Gastrocnemius medialis (tissue), 4 donors: ENCODE data around the gene RPEL1. TPM values are rescaled to one million over a fixed set of nuclear protein-coding genes. Genes with fewer than 3 reads are reported as not detected.
"Not testable (repeated sequence)": the region's sequence is repeated elsewhere in the genome, so short reads cannot be mapped to it uniquely, and the experiment has no call there.

Experiments
- ATAC-seq, 2 donors: fragments of 150-250 bp; one replicate each; pipeline ENCODE4 v1.9.1; 2016
- DNase-seq, 2 donors: peaks; one replicate each; pipeline ENCODE4 v3.0.0-alpha.2; 2019
- H3K27ac ChIP-seq, 4 donors: fragments of 200-600 bp; sonication (generic); 1 replicate in 1 of 4; 2 replicates in 3 of 4; pipeline ENCODE4 v1.5.1; 2016 to 2018; ENCODE audit warnings: mild to moderate bottlenecking in 2 of 4, moderate library complexity in 1 of 4
- H3K27me3 ChIP-seq, 3 donors: fragments of 200-600 bp; sonication (generic) in 2 of 3; 1 replicate in 1 of 3; 2 replicates in 2 of 3; pipeline versions ENCODE4 v1.5.1 to v1.6.0; 2016 to 2019; ENCODE audit warnings: mild to moderate bottlenecking in 1 of 3, moderate library complexity in 1 of 3
- H3K36me3 ChIP-seq, 2 donors: fragments of 200-600 bp; sonication (generic) in 1 of 2; one replicate each; pipeline ENCODE4 v1.5.1; 2017 to 2018
- H3K4me1 ChIP-seq, 2 donors: fragments of 200-600 bp; sonication (generic) in 1 of 2; one replicate each; pipeline ENCODE4 v1.5.1; 2016 to 2017; ENCODE audit warnings: mild to moderate bottlenecking in 2 of 2
- H3K4me3 ChIP-seq, 4 donors: fragments of 200-600 bp; sonication (generic) in 3 of 4; 1 replicate in 1 of 4; 2 replicates in 3 of 4; pipeline ENCODE4 v1.5.1; 2016 to 2019; ENCODE audit warnings: mild to moderate bottlenecking in 2 of 4
- H3K9me3 ChIP-seq, 3 donors: fragments of 200-600 bp; sonication (generic) in 2 of 3; 1 replicate in 1 of 3; 2 replicates in 2 of 3; pipeline ENCODE4 v1.5.1; 2016 to 2019
- POLR2A ChIP-seq, 2 donors: fragments of 450-650 bp; IDR thresholded peaks; one replicate each; pipeline ENCODE4 v1.6.1; 2017; ENCODE audit warnings: antibody characterized with exemption in 2 of 2, mild to moderate bottlenecking in 2 of 2, moderate library complexity in 2 of 2
- in situ Hi-C, 4 donors: fragments of 200-750 bp; cut with MboI; loops; one replicate each; pipeline versions ENCODE4 v1.15.0 to v1.8.0; 2017; ENCODE audit warnings: low sequenced_read_pairs in 4 of 4
- intact Hi-C: fragments of 100-400 bp; cut with DNase I; formaldehyde crosslinking; loops from one replicate; pipeline ENCODE4 v1.15.1; 2023; ENCODE audit warnings: low total_unique reads
- total RNA-seq, 4 donors: library from RNA; depleted of rRNA; stranded (reverse); fragments of >200 nt; gene quantifications; one replicate each; pipeline versions ENCODE4 v1.1.0 to v1.2.3, GENCODE V29; 2016
- TF ChIP-seq, protein P1 (sequence below), 5 experiments: fragments of 450-650 bp in 3 of 5; fragments of 200-600 bp in 2 of 5; sonication (generic) in 2 of 5; IDR thresholded peaks in 4 of 5; conservative IDR thresholded peaks in 1 of 5; 1 replicate in 4 of 5; 2 replicates in 1 of 5; pipeline ENCODE4 v1.5.1; 2016 to 2019; ENCODE audit warnings: antibody characterized with exemption in 5 of 5, mild to moderate bottlenecking in 3 of 5, moderate library complexity in 3 of 5

Gene RPEL1
- total RNA-seq, 4 donors from 2014 or later, result not detected

GRCh38 chr10:103207141-103207540 is 38.5 kb upstream of the RPEL1 start:
- H3K27me3 ChIP-seq, result no peaks in the 10 kb centered on the region
- no peak for ATAC-seq
- in situ Hi-C loops, result no loop called here

GRCh38 chr10:103207643-103208042 is 38.0 kb upstream of the RPEL1 start:
- H3K4me1 ChIP-seq, H3K27me3 ChIP-seq, ATAC-seq, H3K27ac ChIP-seq, H3K4me3 ChIP-seq, H3K9me3 ChIP-seq, in situ Hi-C loops, DNase-seq, H3K36me3 ChIP-seq, intact Hi-C loops: not testable (repeated sequence)

More at GRCh38 chr10:103207141-103207540, 38.5 kb upstream of the RPEL1 start:
- Histone ChIP-seq H3K36me3 (no peaks in the 10 kb centered on the region), H3K4me3 (no peak overlapping the region), H3K4me1 (peaks cover 0 to 5% of the 10 kb centered on the region in 2 donors), H3K27ac (no peak overlapping the region), H3K9me3 (no peaks in the 10 kb centered on the region)
- intact Hi-C loops, result no loop called here
- DNase-seq, result no peak
- TF ChIP-seq, protein P1, sequence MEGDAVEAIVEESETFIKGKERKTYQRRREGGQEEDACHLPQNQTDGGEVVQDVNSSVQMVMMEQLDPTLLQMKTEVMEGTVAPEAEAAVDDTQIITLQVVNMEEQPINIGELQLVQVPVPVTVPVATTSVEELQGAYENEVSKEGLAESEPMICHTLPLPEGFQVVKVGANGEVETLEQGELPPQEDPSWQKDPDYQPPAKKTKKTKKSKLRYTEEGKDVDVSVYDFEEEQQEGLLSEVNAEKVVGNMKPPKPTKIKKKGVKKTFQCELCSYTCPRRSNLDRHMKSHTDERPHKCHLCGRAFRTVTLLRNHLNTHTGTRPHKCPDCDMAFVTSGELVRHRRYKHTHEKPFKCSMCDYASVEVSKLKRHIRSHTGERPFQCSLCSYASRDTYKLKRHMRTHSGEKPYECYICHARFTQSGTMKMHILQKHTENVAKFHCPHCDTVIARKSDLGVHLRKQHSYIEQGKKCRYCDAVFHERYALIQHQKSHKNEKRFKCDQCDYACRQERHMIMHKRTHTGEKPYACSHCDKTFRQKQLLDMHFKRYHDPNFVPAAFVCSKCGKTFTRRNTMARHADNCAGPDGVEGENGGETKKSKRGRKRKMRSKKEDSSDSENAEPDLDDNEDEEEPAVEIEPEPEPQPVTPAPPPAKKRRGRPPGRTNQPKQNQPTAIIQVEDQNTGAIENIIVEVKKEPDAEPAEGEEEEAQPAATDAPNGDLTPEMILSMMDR (IDR thresholded peaks at IDR 0.05 in 4 of 5, conservative IDR thresholded peaks at IDR 0.05 in 1 of 5), result no peak
- no peak for TF ChIP-seq POLR2A (IDR thresholded peaks at IDR 0.05)

GRCh38 chr10:103210262-103210661 is 35.4 kb upstream of the RPEL1 start:
- in situ Hi-C loops, result not testable (repeated sequence)

DNA sequence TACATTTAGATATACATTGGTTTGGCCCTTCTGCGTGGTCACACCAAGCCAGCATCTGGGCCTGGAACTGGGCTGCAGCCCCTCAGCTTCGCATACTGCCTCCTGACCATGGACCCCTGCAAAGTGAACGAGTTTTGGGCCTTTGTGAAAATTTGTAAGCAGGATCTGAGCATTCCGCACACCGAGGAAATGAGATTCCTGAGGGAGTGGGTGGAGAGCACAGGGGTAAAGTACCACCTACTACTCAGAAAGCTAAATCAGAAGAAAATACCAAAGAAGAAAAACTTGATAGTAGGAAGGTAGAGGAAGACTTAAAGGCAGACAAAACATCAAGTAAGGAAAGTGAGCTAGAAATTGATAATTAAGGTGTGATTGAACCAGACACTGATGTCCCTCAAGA is 30.1 kb upstream of the RPEL1 start:
- DNase-seq (no peak), ATAC-seq (no peak)
- no peaks in the 10 kb centered on the region for H3K36me3 ChIP-seq
- H3K27me3 ChIP-seq, result no peaks in the 10 kb centered on the region
- TF ChIP-seq, protein P1 (IDR thresholded peaks at IDR 0.05 in 4 of 5, conservative IDR thresholded peaks at IDR 0.05 in 1 of 5), result no peak
- TF ChIP-seq POLR2A (IDR thresholded peaks at IDR 0.05), result no peak
- no peaks in the 10 kb centered on the region for H3K9me3 ChIP-seq
- H3K4me3 ChIP-seq, result no peak overlapping the region
- peaks cover 0 to 6% of the 10 kb centered on the region in 2 donors for H3K4me1 ChIP-seq
- H3K27ac ChIP-seq, result no peak overlapping the region
- intact Hi-C loops (no loop called here), in situ Hi-C loops (no loop called here)

More at GRCh38 chr10:103210262-103210661, 35.4 kb upstream of the RPEL1 start:
- ATAC-seq, H3K36me3 ChIP-seq, intact Hi-C loops, H3K4me1 ChIP-seq, H3K4me3 ChIP-seq, H3K9me3 ChIP-seq, H3K27ac ChIP-seq, H3K27me3 ChIP-seq, DNase-seq: not testable (repeated sequence)

DNA sequence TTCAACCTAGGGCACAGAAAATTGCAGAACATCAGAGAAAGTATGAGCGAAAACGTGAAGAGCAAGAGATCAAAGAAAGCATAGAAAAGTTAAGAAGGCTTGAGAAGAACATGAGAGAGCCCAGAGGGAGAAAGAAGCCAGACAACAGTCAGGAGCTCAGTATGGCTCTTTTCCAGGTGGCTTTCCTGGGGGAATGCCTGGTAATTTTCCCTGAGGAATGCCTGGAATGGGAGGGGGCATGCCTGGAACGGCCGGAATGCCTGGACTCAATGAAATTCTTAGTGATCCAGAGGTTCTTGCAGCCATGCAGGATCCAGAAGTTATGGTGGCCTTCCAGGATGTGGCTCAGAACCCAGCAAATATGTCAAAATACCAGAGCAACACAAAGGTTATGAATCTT is 29.3 kb upstream of the RPEL1 start:
- H3K4me3 ChIP-seq, H3K27ac ChIP-seq, H3K9me3 ChIP-seq, H3K27me3 ChIP-seq, H3K36me3 ChIP-seq, DNase-seq, ATAC-seq, intact Hi-C loops, H3K4me1 ChIP-seq, in situ Hi-C loops: not testable (repeated sequence)

GRCh38 chr10:103224133-103224532 is 21.6 kb upstream of the RPEL1 start:
- no peak for DNase-seq
- H3K27me3 ChIP-seq, result no peaks in the 10 kb centered on the region
- peaks cover 6 to 13% of the 10 kb centered on the region in 2 donors for H3K4me1 ChIP-seq
- ATAC-seq, result no peak
- H3K27ac ChIP-seq, result no peak overlapping the region
- in situ Hi-C loops (no loop called here), intact Hi-C loops (no loop called here)
- TF ChIP-seq, protein P1 (IDR thresholded peaks at IDR 0.05 in 4 of 5, conservative IDR thresholded peaks at IDR 0.05 in 1 of 5), result no peak
- peaks cover 0 to 7% (median 0%) of the 10 kb centered on the region in 3 donors for H3K9me3 ChIP-seq
- no peaks in the 10 kb centered on the region for H3K36me3 ChIP-seq
- no peak overlapping the region for H3K4me3 ChIP-seq

- intact Hi-C loops, result not testable (repeated sequence)
- in situ Hi-C loops, result loop anchor here in 3 of 4 donors (25.0 kb wide), 2 partner anchors 112 to 487 kb away; partner anchors contain the start of gene WBP1L (in 2 of the 3)
Observed at GRCh38 chr10:103224721-103225120, 21.0 kb upstream of the RPEL1 start.

More at GRCh38 chr10:103224721-103225120, 21.0 kb upstream of the RPEL1 start:
- ATAC-seq, DNase-seq, H3K4me3 ChIP-seq, H3K27me3 ChIP-seq, H3K36me3 ChIP-seq, H3K27ac ChIP-seq, H3K9me3 ChIP-seq: not testable (repeated sequence)
- H3K4me1 ChIP-seq, result peaks cover 11 to 19% of the 10 kb centered on the region in 2 donors
